GM19467 (cell line): ENCODE results near the gene SMARCA5.

ENCODE experiments used
- ATAC-seq: cut with Tn5 transposase; IDR thresholded peaks from one replicate; pipeline ENCODE4 v1.9.1; 2021; ENCODE audit warnings: mild to moderate bottlenecking, moderate library complexity; ENCODE audit not compliant: unreplicated experiment

The SMARCA5 gene

GRCh38 chr4:143531380-143531779, 17.9 kb downstream of the SMARCA5 start:
- no peak for ATAC-seq

DNA sequence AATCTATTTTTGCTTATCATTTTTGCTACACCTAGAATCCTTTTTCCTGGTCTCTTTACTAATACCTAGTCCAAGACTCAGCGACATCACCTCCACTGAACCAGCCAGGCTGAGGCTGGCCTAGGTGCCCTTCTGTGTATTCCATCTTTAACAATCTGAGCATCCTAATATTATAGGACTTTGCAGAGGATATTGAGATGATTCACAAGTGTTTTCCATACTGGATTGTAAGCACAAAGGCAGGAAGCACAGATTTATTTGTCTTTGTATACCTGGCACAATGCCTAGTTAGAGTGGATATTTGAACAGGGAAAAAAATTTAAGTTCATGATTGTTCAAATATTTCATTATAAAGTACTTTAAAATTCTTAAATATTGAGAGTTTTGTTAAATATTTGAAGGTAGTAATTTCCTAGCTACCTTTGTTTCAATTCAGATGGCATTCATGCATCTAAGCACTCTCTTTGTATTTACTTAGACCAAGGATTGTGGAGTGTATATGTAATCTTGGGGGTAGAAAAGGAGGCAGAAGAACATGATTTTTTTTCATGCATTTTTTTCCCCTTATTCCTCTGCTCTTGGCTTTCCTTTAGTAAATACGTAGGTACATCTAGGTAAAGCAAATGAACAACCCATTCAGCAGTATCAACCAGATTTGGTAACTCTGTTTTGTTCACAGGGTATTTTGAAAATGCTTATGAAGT, 18.4 kb downstream of the SMARCA5 start:
- ATAC-seq: no peak

DNA sequence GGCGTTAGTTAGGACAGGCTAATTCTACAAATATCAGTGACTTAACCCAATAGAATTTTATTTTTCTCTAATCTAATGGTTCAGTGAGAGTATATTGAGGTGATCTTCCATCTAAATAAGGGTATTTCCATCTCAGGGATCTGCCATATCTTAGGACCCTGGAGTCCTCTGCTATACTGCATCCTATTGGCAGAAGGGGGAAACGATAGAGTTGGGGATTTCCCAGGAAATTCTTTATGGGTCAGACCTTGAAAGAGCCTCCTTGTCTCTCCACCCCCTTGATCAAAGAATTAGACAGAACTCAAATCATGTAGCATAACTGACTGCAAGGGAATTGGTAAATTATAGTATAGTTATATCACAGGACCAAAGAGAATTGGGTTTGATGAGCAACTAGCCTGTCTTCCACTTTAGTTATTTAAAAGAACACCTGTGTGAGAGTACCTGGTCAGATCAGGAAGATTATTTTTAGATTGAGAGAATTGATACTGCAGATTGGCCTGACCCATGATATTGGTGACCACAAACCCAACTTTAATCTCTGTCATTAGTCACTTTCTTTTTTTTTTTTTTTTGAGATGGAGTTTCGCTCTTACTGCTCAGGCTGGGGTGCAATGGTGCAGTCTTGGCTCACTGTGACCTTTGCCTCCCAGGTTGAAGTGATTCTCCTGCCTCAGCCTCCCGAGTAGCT, 25.6 kb downstream of the SMARCA5 start:
- no peak for ATAC-seq

GRCh38 chr4:143539670-143540023, 26.1 kb downstream of the SMARCA5 start:
- no peak for ATAC-seq

DNA sequence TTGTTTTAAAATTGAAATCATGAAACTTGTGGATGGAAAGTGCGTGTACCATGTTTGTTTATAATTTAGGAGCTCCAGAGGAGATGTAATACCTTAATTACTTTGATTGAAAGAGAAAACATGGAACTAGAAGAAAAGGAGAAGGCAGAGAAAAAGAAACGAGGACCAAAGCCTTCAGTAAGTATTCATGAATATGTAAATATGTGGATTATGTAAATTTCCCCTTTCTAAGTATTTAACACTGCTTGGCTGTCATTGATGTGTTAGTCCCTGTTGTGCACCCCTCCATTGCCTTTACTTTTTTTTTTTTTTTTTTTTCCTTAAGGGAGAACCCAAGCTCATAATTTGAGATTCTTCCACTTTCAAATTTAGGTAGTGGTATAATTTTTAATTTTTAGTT, 36.4 kb downstream of the SMARCA5 start:
- no peak for ATAC-seq

DNA sequence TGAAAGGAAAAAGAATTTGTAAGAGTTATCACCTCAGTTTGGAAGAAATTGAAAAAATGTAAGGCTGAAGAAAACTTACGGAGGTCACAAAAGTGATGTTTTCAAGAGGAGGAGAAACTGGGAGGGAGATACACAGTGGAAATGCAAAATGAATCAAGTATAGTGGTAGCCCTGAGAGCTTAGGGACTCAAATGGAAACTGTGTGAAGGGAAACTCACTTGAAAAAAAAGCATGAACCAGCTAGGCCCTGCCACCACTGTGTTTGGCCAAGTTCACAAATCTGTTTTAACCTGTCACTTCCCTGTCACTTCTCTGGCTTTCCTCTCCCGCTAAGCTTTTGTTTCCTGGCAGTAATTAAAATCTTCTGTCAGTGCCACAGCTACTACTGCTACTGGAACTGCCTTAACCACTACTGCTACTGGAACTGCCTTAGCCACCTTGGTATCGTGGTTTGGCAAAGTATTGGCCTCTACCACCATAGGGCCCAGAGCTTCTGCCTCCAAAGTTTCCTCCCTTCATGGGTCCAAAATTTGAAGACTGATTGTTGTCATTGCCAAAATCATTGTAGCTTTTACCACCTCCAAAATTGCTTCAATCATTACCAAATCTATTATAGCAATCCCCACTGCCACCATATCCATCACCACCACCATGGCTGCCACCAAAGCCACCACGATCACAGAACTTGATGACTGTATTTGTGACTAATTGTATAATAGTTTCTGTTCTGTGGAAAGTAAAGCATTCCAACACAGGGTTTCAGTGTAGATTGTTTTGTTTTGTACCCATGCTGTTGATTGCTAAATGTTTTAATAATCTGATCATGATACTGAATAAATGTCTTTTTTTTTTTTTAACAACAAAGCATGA, 41.5 kb downstream of the SMARCA5 start:
- peak; percentile 68 for ATAC-seq

- no peak for ATAC-seq
These were observed 42.2 kb downstream of the SMARCA5 start for GRCh38 chr4:143555676-143556075.

- ATAC-seq: no peak
These were observed 44.8 kb downstream of the SMARCA5 start for GRCh38 chr4:143558286-143558685.

DNA sequence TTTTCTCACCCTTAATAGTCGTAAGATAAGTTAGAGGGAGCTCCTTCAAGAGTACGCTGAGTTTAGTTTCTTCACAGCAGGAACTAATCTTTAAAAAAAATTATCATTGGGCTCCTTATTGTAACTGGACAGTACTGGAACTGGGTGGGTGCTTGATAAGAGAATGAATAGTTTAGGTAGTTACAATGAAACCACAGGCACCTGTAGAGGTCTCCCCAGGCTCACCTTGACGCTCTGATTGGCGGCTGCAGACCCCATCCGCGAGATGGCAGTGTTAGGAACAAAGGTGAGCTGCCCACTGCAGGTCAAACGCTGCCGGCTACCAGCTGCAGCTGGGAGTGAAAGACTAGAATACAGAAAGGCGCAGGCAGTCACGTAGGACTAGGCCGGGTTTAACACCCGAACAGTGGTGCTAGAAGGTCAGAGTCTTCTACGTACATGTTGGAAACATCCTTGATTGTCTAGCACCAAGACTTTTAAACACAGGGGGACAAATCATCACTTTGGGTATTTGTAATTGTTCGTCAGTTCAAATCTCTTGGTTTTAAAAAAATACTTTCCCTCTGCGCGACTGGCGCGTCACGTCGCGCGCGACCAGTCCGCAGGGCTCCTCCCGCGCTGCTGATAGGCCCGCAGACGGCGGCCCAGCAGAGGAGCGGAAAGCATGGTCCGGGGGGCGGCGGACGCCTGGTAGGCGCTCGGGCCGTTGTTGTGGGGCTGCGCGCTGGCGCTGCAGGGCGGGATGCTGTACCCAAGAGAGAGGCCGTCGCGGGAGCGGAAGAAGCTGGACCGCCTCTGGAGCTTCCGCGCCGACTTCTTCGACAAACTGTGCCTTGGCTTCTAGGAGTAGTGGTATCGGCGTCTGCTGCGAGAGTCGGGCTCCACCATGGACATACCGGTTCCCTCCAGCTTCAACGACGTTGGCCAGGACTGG, 45.6 kb downstream of the SMARCA5 start:
- peak; percentile 81 for ATAC-seq

DNA sequence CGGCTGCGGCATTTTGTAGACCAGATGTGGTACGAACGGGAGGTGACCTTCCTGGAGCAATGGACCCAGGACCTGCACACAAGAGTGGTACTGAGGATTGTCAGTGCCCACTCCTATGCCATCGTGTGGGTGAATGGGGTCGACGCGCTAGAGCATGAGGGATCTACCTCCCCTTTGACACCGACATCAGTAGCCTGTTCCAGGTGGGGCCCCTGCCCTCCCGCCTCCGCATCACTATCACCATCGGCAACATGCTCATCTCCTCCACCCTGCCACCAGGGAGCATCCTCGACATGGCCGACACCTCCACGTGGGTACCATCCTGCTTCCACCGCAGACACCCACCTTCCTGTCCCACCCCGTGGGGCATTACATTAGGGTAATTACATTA, 46.2 kb downstream of the SMARCA5 start:
- ATAC-seq: no peak

GRCh38 chr4:143564472-143564871, 51.0 kb downstream of the SMARCA5 start:
- ATAC-seq: no peak

GRCh38 chr4:143575331-143575730, 61.8 kb downstream of the SMARCA5 start:
- ATAC-seq: no peak

DNA sequence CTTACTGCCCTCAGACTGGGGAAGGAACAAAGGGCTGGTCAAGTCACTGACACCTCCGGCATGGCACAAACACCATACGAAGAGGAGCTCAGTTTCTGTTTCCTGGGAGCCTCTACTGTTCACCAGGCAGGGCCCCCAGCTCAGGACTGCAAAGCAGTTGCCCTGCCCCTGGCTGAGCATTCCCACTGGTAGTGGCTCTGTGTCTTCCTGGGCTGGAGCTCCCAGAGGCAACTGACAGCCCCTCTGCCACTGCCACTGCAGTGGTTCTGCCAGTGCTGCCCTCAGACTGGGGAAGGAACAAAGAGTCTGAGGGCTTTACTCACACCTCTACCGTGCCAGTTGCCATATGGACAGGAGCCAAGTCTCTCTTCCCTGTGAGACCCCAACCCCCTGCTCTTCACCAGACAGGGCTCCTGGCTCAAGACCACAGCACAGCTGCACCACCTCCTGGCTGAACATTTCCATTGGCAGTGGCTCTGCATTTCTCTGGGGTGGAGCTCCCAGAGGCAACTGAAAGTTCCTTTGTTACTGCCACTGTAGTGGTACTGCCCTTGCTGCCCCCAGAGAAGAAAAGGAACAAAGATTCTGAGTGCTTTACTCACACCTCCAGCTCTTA, 67.9 kb downstream of the SMARCA5 start:
- ATAC-seq: no peak

- no peak for ATAC-seq
These were observed 72.0 kb downstream of the SMARCA5 start for GRCh38 chr4:143585548-143585947.

GRCh38 chr4:143586080-143586479, 72.6 kb downstream of the SMARCA5 start:
- no peak for ATAC-seq

- no peak for ATAC-seq
These were observed 74.2 kb downstream of the SMARCA5 start for GRCh38 chr4:143587703-143588102.

DNA sequence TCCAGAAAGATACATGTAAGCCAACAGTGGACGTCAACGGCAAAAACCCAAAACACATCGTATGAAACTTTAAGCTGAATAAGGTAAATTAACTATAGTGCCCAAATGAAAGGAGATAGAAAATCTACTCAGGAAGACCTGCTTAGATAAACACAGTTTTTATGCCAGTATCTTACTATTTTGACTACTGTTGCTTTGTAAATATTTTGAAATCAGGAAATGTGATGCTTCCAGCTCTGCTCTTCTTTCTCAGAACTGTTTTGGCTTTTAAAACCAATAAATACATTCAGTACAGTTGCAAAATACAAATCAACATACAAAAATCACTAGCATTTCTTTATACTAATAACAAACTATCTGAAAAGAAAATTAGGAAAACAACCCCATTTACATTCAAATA, 83.8 kb downstream of the SMARCA5 start:
- no peak for ATAC-seq

GRCh38 chr4:143598816-143599215, 85.3 kb downstream of the SMARCA5 start:
- no peak for ATAC-seq

DNA sequence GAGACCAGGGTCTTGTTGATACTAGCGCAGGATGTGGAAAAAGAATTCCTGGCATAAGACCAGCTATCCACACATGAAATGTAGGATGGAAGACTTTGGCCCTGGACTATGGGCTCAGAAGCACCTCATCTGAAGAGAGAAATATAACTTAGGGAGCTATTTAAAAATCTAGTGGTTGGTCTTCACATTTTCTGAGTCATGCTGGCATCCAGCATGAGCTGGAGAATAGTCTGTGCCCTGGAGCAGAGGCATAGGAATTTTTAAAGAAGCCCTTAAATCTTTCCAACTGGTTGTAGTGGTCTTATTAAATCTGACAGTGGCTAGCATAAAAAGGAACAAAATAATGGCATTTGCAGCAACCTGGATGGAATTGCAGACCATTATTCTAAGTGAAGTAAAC, 86.3 kb downstream of the SMARCA5 start:
- ATAC-seq: no peak

DNA sequence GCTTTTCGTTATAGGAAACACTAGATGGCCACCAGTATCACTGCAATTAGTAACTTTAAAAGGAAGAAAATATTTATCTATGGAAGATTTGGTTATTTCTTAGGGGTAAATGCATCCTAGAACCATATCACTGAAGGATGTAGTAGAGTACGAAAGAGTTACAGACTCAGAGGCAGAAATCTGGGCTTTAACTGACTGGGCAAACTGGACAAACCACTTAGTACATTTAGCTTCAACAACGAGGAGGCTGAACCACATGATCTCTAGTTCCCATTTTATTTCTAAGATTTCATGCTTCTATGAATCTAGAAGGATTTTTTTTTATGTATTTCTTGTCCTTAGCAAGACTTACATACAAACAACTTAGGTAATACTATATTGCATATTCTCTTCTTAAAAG, 93.0 kb downstream of the SMARCA5 start:
- no peak for ATAC-seq
